ENCODE data around the gene GPSM3.

- no peak for TF ChIP-seq POLR2A (IDR thresholded peaks at IDR 0.05)
- TF ChIP-seq, protein P1, sequence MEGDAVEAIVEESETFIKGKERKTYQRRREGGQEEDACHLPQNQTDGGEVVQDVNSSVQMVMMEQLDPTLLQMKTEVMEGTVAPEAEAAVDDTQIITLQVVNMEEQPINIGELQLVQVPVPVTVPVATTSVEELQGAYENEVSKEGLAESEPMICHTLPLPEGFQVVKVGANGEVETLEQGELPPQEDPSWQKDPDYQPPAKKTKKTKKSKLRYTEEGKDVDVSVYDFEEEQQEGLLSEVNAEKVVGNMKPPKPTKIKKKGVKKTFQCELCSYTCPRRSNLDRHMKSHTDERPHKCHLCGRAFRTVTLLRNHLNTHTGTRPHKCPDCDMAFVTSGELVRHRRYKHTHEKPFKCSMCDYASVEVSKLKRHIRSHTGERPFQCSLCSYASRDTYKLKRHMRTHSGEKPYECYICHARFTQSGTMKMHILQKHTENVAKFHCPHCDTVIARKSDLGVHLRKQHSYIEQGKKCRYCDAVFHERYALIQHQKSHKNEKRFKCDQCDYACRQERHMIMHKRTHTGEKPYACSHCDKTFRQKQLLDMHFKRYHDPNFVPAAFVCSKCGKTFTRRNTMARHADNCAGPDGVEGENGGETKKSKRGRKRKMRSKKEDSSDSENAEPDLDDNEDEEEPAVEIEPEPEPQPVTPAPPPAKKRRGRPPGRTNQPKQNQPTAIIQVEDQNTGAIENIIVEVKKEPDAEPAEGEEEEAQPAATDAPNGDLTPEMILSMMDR (IDR thresholded peaks at IDR 0.05), result no peak
- no peak for TF ChIP-seq EP300 (IDR thresholded peaks at IDR 0.05)
- TF ChIP-seq POLR2AphosphoS5 (IDR thresholded peaks at IDR 0.05), result no peak
Measured at GRCh38 chr6:32158052-32158451, 34.4 kb downstream of the GPSM3 start.

All from upper lobe of left lung (tissue), 4 donors.